Smooth muscle cell (in vitro differentiated cells): Measurements from ENCODE around the gene POM121L2. TPM values are rescaled to one million over a fixed set of nuclear protein-coding genes. Genes with fewer than 3 reads are reported as not detected.

Experiments
- DNase-seq: peaks from one replicate; lab custom pipeline; 2025; ENCODE audit not compliant: unreplicated experiment; lab: John Stamatoyannopoulos, UW
- H2AFZ ChIP-seq: fragments of 200-600 bp; sonication (generic); 2 replicates; pipeline ENCODE4 v1.6.0; 2016; ENCODE audit warnings: antibody characterized with exemption, low read depth, mild to moderate bottlenecking
- H3F3A ChIP-seq: fragments of 200-600 bp; sonication (generic); 2 replicates; pipeline ENCODE4 v1.6.0; 2017; ENCODE audit warnings: antibody characterized with exemption, low read depth
- H3K27ac ChIP-seq: fragments of 200-600 bp; sonication (generic); 2 replicates; pipeline ENCODE4 v1.5.1; 2016; ENCODE audit warnings: low read depth, mild to moderate bottlenecking
- H3K27me3 ChIP-seq: fragments of 200-600 bp; sonication (generic); 2 replicates; pipeline ENCODE4 v1.6.1; 2016; ENCODE audit warnings: low read depth, mild to moderate bottlenecking
- H3K36me3 ChIP-seq: fragments of 200-600 bp; sonication (generic); 2 replicates; pipeline ENCODE4 v1.5.1; 2016; ENCODE audit warnings: low read depth
- H3K4me1 ChIP-seq: fragments of 200-600 bp; sonication (generic); 2 replicates; pipeline ENCODE4 v1.5.1; 2016; ENCODE audit warnings: low read depth
- H3K4me2 ChIP-seq: fragments of 200-600 bp; sonication (generic); 2 replicates; pipeline ENCODE4 v1.6.0; 2016; ENCODE audit warnings: mild to moderate bottlenecking
- H3K4me3 ChIP-seq: fragments of 200-600 bp; sonication (generic); 2 replicates; pipeline ENCODE4 v1.5.1; 2016; ENCODE audit warnings: mild to moderate bottlenecking
- H3K79me2 ChIP-seq: fragments of 200-600 bp; sonication (generic); 2 replicates; pipeline ENCODE4 v1.6.0; 2016; ENCODE audit warnings: low read depth, mild to moderate bottlenecking
- H3K9ac ChIP-seq: fragments of 200-600 bp; sonication (generic); 2 replicates; pipeline ENCODE4 v1.6.0; 2016; ENCODE audit warnings: low read depth
- H3K9me3 ChIP-seq: fragments of 200-600 bp; sonication (generic); replicated peaks from 2 replicates; pipeline ENCODE4 v1.5.1; 2016; ENCODE audit warnings: low read depth
- H4K20me1 ChIP-seq: fragments of 200-600 bp; sonication (generic); 2 replicates; pipeline ENCODE4 v1.6.0; 2016; ENCODE audit warnings: low read depth
- WGBS: methylation state at CpG from one replicate; pipeline ENCODE4 v1.1.7; 2016; ENCODE audit warnings: low lambda C conversion rate; 5-methylcytosine and 5-hydroxymethylcytosine counted together
- polyA plus RNA-seq: library from polyadenylated mRNA; unstranded; fragments of >200 nt; fragmentation: Nextera tagmentation; extraction: Ambion mirVana; gene quantifications from 2 replicates; pipeline ENCODE4 v1.2.1, GENCODE V29; 2016
- total RNA-seq: library from RNA; depleted of rRNA; stranded (reverse); fragments of >200 nt; gene quantifications from 2 replicates; pipeline ENCODE4 v1.2.3, GENCODE V29; 2014
- TF ChIP-seq, protein P1 (sequence below): fragments of 200-600 bp; sonication (generic); IDR thresholded peaks from 2 replicates; pipeline ENCODE4 v1.5.1; 2017; ENCODE audit warnings: borderline replicate concordance, mild to moderate bottlenecking, antibody characterized with exemption; ENCODE audit not compliant: insufficient read depth, poor library complexity, severe bottlenecking

Gene POM121L2
- total and polyA plus RNA-seq, 2 experiments from 2014 or later = not detected

DNA sequence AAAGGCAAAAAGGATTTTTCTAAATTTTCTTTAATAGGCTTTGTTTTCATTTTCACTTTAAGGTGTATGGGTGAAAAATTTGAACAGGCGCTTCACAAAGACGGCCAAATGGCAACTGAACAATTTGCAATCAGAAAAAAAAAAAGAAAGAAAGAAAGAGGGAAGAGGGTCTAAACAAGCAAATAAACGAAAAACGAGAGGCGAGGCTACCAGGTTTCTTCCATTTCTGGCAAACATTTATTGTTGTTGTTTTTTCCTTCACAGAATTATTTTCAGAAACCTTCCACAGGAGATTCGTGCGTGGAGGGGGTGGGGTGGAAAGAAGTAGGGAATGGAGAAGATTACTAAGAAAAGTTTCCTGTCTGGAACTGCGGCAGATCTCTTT, 24.3 kb downstream of the POM121L2 start:
- no peak overlapping the region for H3K27ac ChIP-seq
- DNase-seq = no peak
- WGBS = 22% methylated on average over 8 of the region's 8 CpGs
- peak overlapping the region; percentile 89 for H3K4me2 ChIP-seq
- no peaks in the 10 kb centered on the region for H4K20me1 ChIP-seq
- H3K9ac ChIP-seq = no peak overlapping the region
- TF ChIP-seq, protein P1, sequence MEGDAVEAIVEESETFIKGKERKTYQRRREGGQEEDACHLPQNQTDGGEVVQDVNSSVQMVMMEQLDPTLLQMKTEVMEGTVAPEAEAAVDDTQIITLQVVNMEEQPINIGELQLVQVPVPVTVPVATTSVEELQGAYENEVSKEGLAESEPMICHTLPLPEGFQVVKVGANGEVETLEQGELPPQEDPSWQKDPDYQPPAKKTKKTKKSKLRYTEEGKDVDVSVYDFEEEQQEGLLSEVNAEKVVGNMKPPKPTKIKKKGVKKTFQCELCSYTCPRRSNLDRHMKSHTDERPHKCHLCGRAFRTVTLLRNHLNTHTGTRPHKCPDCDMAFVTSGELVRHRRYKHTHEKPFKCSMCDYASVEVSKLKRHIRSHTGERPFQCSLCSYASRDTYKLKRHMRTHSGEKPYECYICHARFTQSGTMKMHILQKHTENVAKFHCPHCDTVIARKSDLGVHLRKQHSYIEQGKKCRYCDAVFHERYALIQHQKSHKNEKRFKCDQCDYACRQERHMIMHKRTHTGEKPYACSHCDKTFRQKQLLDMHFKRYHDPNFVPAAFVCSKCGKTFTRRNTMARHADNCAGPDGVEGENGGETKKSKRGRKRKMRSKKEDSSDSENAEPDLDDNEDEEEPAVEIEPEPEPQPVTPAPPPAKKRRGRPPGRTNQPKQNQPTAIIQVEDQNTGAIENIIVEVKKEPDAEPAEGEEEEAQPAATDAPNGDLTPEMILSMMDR = no peak
- peak overlapping the region; percentile 72 for H2AFZ ChIP-seq
- peaks cover 31% of the 10 kb centered on the region for H3K27me3 ChIP-seq
- H3K4me1 ChIP-seq = peaks cover 17% of the 10 kb centered on the region
- no peaks in the 10 kb centered on the region for H3K9me3 ChIP-seq
- no peaks in the 10 kb centered on the region for H3K79me2 ChIP-seq
- H3K36me3 ChIP-seq = no peaks in the 10 kb centered on the region
- no peaks in the 10 kb centered on the region for H3F3A ChIP-seq
- peak overlapping the region; percentile 59 for H3K4me3 ChIP-seq

- TF ChIP-seq, protein P1 = no peak
- H3K9ac ChIP-seq = no peak overlapping the region
- H3K4me1 ChIP-seq = peaks cover 17% of the 10 kb centered on the region
- H3F3A ChIP-seq = no peaks in the 10 kb centered on the region
- H3K79me2 ChIP-seq = no peaks in the 10 kb centered on the region
- no peak overlapping the region for H2AFZ ChIP-seq
- H3K9me3 ChIP-seq = no peaks in the 10 kb centered on the region
- no peaks in the 10 kb centered on the region for H4K20me1 ChIP-seq
- no peak overlapping the region for H3K4me3 ChIP-seq
- no peak overlapping the region for H3K27ac ChIP-seq
- H3K36me3 ChIP-seq = no peaks in the 10 kb centered on the region
- no peak for DNase-seq
- H3K4me2 ChIP-seq = no peak overlapping the region
- H3K27me3 ChIP-seq = peaks cover 31% of the 10 kb centered on the region
- 97% methylated on average over 2 of the region's 2 CpGs for WGBS
Observed at GRCh38 chr6:27286141-27286540, 25.9 kb downstream of the POM121L2 start.

DNA sequence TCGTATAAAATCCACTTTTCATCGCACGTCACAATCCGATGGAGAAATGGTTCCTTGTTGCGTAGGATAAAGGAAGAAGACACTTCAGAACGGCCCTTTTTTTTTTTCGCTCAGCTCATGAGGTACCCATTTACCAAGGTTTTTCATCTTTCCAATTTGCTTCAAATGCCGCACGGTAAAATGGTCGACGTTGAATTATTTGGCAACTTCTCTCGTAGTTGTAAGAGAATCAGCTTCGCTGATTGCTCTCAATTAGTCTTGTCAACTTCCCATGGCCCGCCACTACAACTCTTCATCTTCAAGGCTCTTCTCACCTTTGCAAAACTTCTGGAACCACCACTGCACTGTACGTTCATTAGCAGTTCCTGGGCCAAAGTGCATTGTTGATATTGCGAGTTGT, 28.8 kb downstream of the POM121L2 start:
- Histone ChIP-seq H3K4me2 (no peak overlapping the region), H3K9me3 (no peaks in the 10 kb centered on the region), H3K4me3 (no peak overlapping the region), H4K20me1 (no peaks in the 10 kb centered on the region), H3K27me3 (peaks cover 10% of the 10 kb centered on the region), H3K27ac (no peak overlapping the region), H3K4me1 (peaks cover 11% of the 10 kb centered on the region), H3K36me3 (no peaks in the 10 kb centered on the region), H2AFZ (no peak overlapping the region), H3F3A (no peaks in the 10 kb centered on the region), H3K79me2 (no peaks in the 10 kb centered on the region), H3K9ac (no peak overlapping the region)
- TF ChIP-seq, protein P1 = no peak
- DNase-seq = no peak
- WGBS = 96% methylated on average over 16 of the region's 16 CpGs

GRCh38 chr6:27281569-27281968, 30.5 kb downstream of the POM121L2 start:
- Histone ChIP-seq H3K4me2 (peak overlapping the region; percentile 87), H3K27ac (no peak overlapping the region), H3K4me1 (peaks cover 5% of the 10 kb centered on the region), H3K27me3 (no peaks in the 10 kb centered on the region), H2AFZ (no peak overlapping the region), H3K4me3 (peak overlapping the region; percentile 74), H3K36me3 (no peaks in the 10 kb centered on the region), H3K79me2 (no peaks in the 10 kb centered on the region), H4K20me1 (no peaks in the 10 kb centered on the region), H3F3A (no peaks in the 10 kb centered on the region), H3K9me3 (no peaks in the 10 kb centered on the region), H3K9ac (no peak overlapping the region)
- WGBS = 91% methylated on average over 1 of the region's 1 CpG
- TF ChIP-seq, protein P1 = no peak
- no peak for DNase-seq
